A549 (cell line): Measurements from ENCODE around the gene KRT3. TPM values are rescaled to one million over a fixed set of nuclear protein-coding genes. Genes with fewer than 3 reads are reported as not detected.

Source experiments
- ATAC-seq, 2 experiments: fragments of 200-7000 bp in 1 of 2; fragments of >200 bp in 1 of 2; cut with Nextera tagmentation in 1 of 2; cut with Tn5 transposase in 1 of 2; 3 replicates each; pipeline versions ENCODE4 v1.8.0 to v1.9.1; 2018 to 2020; ENCODE audit warnings: mild to moderate bottlenecking in 1 of 2, moderate library complexity in 1 of 2
- CTCF ChIA-PET: fragments of 300-600 bp; sonication (Branson Sonifier 250); formaldehyde crosslinking; extraction: SDS; loops from one replicate; lab custom pipeline; 2021; ENCODE audit warnings: antibody characterized with exemption, inconsistent platforms; lab: Yijun Ruan, JAX
- POLR2A ChIA-PET: fragments of 350-600 bp; formaldehyde crosslinking; extraction: SDS; loops from one replicate; lab custom pipeline; 2021; ENCODE audit warnings: antibody characterized with exemption, inconsistent platforms; lab: Yijun Ruan, JAX
- DNase-seq, 2 experiments: peaks; one replicate each; pipeline versions ENCODE4 v3.0.0 to v3.0.0-alpha.2; 2011 to 2016; ENCODE audit warnings: low read depth in 1 of 2, low spot score in 1 of 2
- FAIRE-seq: peaks from 2 replicates; lab custom pipeline; 2011; peaks lifted over from hg19 to GRCh38; lab: Jason Lieb, UNC
- H3K27ac ChIP-seq, 2 experiments: fragments of >200 bp; sonication (Bioruptor Twin); formaldehyde crosslinking; 3 replicates each; pipeline ENCODE4 v1.5.1; 2016 to 2017
- H3K4me1 ChIP-seq: fragments of >200 bp; sonication (Bioruptor Twin); formaldehyde crosslinking; 3 replicates; pipeline ENCODE4 v1.6.1; 2016
- H3K4me2 ChIP-seq: fragments of >200 bp; sonication (Bioruptor Twin); formaldehyde crosslinking; 3 replicates; pipeline ENCODE4 v1.6.1; 2016
- H3K4me3 ChIP-seq: fragments of >200 bp; sonication (Bioruptor Twin); formaldehyde crosslinking; 3 replicates; pipeline ENCODE4 v1.5.1; 2016
- H3K9me3 ChIP-seq: fragments of >200 bp; sonication (Bioruptor Twin); formaldehyde crosslinking; 3 replicates; pipeline ENCODE4 v1.6.1; 2016
- CBX2 ChIP-seq: fragments of 200-600 bp; sonication (generic); IDR thresholded peaks from 2 replicates; pipeline ENCODE4 v1.6.1; 2016; ENCODE audit warnings: low read depth, mild to moderate bottlenecking, borderline replicate concordance
- CBX8 ChIP-seq: fragments of 200-600 bp; sonication (generic); IDR thresholded peaks from 2 replicates; pipeline ENCODE4 v1.6.1; 2016
- EHF ChIP-seq: fragments of 250-450 bp; sonication (Bioruptor Pico); IDR thresholded peaks from 2 replicates; pipeline ENCODE4 v1.5.0; 2020; ENCODE audit warnings: mild to moderate bottlenecking
- FOSL2 ChIP-seq, 2 experiments: fragments of 450-650 bp in 1 of 2; fragments of >200 bp in 1 of 2; sonication (Bioruptor Twin) in 1 of 2; formaldehyde crosslinking; IDR thresholded peaks; 2 replicates each; pipeline versions ENCODE4 v1.5.0 to v1.6.1; 2016 to 2020; ENCODE audit warnings: mild to moderate bottlenecking in 1 of 2, moderate library complexity in 1 of 2
- FOXS1 ChIP-seq: fragments of 250-450 bp; sonication (Bioruptor Pico); IDR thresholded peaks from 2 replicates; pipeline ENCODE4 v1.5.0; 2020; ENCODE audit warnings: mild to moderate bottlenecking, moderate library complexity
- HOXA7 ChIP-seq: fragments of 250-450 bp; sonication (Bioruptor Pico); IDR thresholded peaks from 2 replicates; pipeline ENCODE4 v1.5.0; 2020; ENCODE audit warnings: mild to moderate bottlenecking, moderate library complexity
- HOXB5 ChIP-seq: fragments of 250-450 bp; sonication (Bioruptor Pico); IDR thresholded peaks from 2 replicates; pipeline ENCODE4 v1.5.0; 2020; ENCODE audit warnings: mild to moderate bottlenecking, moderate library complexity
- JUN ChIP-seq, 2 experiments: fragments of >200 bp; sonication (Bioruptor Twin); formaldehyde crosslinking; IDR thresholded peaks; 2 replicates in 1 of 2; 3 replicates in 1 of 2; pipeline ENCODE4 v1.6.1; 2016 to 2017
- KDM1A ChIP-seq: fragments of 200-600 bp; sonication (generic); IDR thresholded peaks from 2 replicates; pipeline ENCODE4 v1.6.1; 2016; ENCODE audit warnings: low read depth, mild to moderate bottlenecking
- NFE2L2 ChIP-seq: fragments of 150-350 bp; conservative IDR thresholded peaks from 2 replicates; pipeline ENCODE4 v1.6.1; 2014; ENCODE audit warnings: low read length
- NPAS2 ChIP-seq: fragments of 250-450 bp; sonication (Bioruptor Pico); IDR thresholded peaks from 2 replicates; pipeline ENCODE4 v1.8.0; 2022; ENCODE audit warnings: mild to moderate bottlenecking, moderate library complexity, borderline replicate concordance
- NR3C1 ChIP-seq: fragments of >200 bp; sonication (Bioruptor Twin); formaldehyde crosslinking; IDR thresholded peaks from 3 replicates; pipeline ENCODE4 v1.6.1; 2017
- PHF8 ChIP-seq: fragments of 200-600 bp; sonication (generic); IDR thresholded peaks from 2 replicates; pipeline ENCODE4 v1.6.1; 2016; ENCODE audit warnings: low read depth, mild to moderate bottlenecking, antibody characterized with exemption, moderate library complexity, borderline replicate concordance
- POLR2A ChIP-seq: IDR thresholded peaks from 2 replicates; pipeline ENCODE4 v1.6.1; 2012; ENCODE audit warnings: mild to moderate bottlenecking, low read length
- RAD21 ChIP-seq, 2 experiments: fragments of >200 bp in 1 of 2; sonication (Bioruptor Twin) in 1 of 2; formaldehyde crosslinking in 1 of 2; IDR thresholded peaks in 1 of 2; conservative IDR thresholded peaks in 1 of 2; 2 replicates in 1 of 2; 3 replicates in 1 of 2; pipeline ENCODE4 v1.6.1; 2012 to 2018; ENCODE audit warnings: inconsistent platforms in 1 of 2
- RARB ChIP-seq: fragments of 250-450 bp; sonication (Bioruptor Pico); IDR thresholded peaks from 2 replicates; pipeline ENCODE4 v1.8.0; 2021; ENCODE audit warnings: mild to moderate bottlenecking, moderate library complexity
- RFX5 ChIP-seq: fragments of 450-650 bp; IDR thresholded peaks from 2 replicates; pipeline ENCODE4 v1.7.1; 2014; ENCODE audit warnings: antibody characterized with exemption, mild to moderate bottlenecking, moderate library complexity
- TFCP2L1 ChIP-seq: fragments of 250-450 bp; sonication (Bioruptor Pico); IDR thresholded peaks from 2 replicates; pipeline ENCODE4 v1.5.0; 2021; ENCODE audit warnings: mild to moderate bottlenecking
- TP53 ChIP-seq: fragments of 250-450 bp; sonication (Bioruptor Pico); IDR thresholded peaks from 2 replicates; pipeline ENCODE4 v1.5.0; 2021; ENCODE audit warnings: mild to moderate bottlenecking, moderate library complexity
- ZC3H11A ChIP-seq: fragments of 450-650 bp; IDR thresholded peaks from 2 replicates; pipeline ENCODE4 v1.6.1; 2014; ENCODE audit warnings: antibody characterized with exemption, mild to moderate bottlenecking
- ZSCAN20 ChIP-seq: fragments of 250-450 bp; sonication (Bioruptor Pico); IDR thresholded peaks from 2 replicates; pipeline ENCODE4 v1.8.0; 2022; ENCODE audit warnings: mild to moderate bottlenecking, moderate library complexity
- WGBS: methylation state at CpG from one replicate; pipeline ENCODE4 v1.1.6; 2017; ENCODE audit errors: missing lambda C conversion rate; 5-methylcytosine and 5-hydroxymethylcytosine counted together
- polyA plus RNA-seq, 4 experiments: library from polyadenylated mRNA; depleted of rRNA in 3 of 4; stranded (reverse); fragments of >200 nt; fragmentation: RNase III in 1 of 4; extraction: RNeasy Plus Mini Kit Qiagen cat#74134 plus additional on column Dnase treatment in 1 of 4; gene quantifications; 2 replicates in 3 of 4; 3 replicates in 1 of 4; pipeline ENCODE4 v1.2.3, GENCODE V29; 2011 to 2017
- TF ChIP-seq, protein P1 (sequence below): fragments of 150-350 bp; IDR thresholded peaks from 2 replicates; pipeline ENCODE4 v1.6.1; 2014; ENCODE audit warnings: low read depth, mild to moderate bottlenecking, low read length
- TF ChIP-seq, protein P2 (sequence below): IDR thresholded peaks from 2 replicates; pipeline ENCODE4 v1.6.1; 2012
- TF ChIP-seq, protein P3 (sequence below): fragments of >200 bp; sonication (Bioruptor Twin); formaldehyde crosslinking; IDR thresholded peaks from 3 replicates; pipeline ENCODE4 v1.5.1; 2016
- TF ChIP-seq, protein P4 (sequence below): IDR thresholded peaks from 2 replicates; pipeline ENCODE4 v1.6.1; 2012; ENCODE audit warnings: low read depth, borderline replicate concordance

KRT3 gene
- polyA plus RNA-seq, 2 of the 4 experiments (the other 2 are of a cell fraction) = 0.04 to 0.06 TPM

DNA sequence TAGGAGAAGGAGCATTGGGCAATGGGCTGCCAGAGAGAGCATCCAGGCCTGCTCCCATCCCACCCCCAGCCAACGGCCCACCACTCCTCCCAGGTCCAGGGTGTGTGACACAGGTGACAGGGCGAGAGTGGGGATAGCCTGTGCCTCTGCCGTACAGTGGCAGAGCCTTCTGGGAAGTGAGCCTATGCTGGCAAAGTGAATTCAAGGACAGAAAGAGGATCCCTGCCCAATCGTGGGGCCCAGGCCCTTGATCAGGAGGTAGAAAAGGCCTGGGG lies 38.7 kb upstream of the KRT3 start:
- TF ChIP-seq KDM1A (no peak), TP53 (no peak), NR3C1 (no peak), HOXA7 (CRISPR knock-in tag) (no peak), RFX5 (no peak), EHF (no peak), JUN (IDR thresholded peaks at IDR 0.05) (no peak), RAD21 (conservative IDR thresholded peaks at IDR 0.05 in 1 of 2, IDR thresholded peaks at IDR 0.05 in 1 of 2) (no peak), RARB (CRISPR knock-in tag) (no peak)
- TF ChIP-seq, protein P1, sequence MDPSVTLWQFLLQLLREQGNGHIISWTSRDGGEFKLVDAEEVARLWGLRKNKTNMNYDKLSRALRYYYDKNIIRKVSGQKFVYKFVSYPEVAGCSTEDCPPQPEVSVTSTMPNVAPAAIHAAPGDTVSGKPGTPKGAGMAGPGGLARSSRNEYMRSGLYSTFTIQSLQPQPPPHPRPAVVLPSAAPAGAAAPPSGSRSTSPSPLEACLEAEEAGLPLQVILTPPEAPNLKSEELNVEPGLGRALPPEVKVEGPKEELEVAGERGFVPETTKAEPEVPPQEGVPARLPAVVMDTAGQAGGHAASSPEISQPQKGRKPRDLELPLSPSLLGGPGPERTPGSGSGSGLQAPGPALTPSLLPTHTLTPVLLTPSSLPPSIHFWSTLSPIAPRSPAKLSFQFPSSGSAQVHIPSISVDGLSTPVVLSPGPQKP = no peak
- TF ChIP-seq, protein P2, sequence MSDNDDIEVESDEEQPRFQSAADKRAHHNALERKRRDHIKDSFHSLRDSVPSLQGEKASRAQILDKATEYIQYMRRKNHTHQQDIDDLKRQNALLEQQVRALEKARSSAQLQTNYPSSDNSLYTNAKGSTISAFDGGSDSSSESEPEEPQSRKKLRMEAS = no peak
- TF ChIP-seq, protein P3, sequence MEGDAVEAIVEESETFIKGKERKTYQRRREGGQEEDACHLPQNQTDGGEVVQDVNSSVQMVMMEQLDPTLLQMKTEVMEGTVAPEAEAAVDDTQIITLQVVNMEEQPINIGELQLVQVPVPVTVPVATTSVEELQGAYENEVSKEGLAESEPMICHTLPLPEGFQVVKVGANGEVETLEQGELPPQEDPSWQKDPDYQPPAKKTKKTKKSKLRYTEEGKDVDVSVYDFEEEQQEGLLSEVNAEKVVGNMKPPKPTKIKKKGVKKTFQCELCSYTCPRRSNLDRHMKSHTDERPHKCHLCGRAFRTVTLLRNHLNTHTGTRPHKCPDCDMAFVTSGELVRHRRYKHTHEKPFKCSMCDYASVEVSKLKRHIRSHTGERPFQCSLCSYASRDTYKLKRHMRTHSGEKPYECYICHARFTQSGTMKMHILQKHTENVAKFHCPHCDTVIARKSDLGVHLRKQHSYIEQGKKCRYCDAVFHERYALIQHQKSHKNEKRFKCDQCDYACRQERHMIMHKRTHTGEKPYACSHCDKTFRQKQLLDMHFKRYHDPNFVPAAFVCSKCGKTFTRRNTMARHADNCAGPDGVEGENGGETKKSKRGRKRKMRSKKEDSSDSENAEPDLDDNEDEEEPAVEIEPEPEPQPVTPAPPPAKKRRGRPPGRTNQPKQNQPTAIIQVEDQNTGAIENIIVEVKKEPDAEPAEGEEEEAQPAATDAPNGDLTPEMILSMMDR = no peak
- Histone ChIP-seq H3K4me1 (peaks cover 13% of the 10 kb centered on the region; the same call in 2 of the 3 replicates), H3K4me2 (no peak overlapping the region), H3K4me3 (no peak overlapping the region), H3K27ac (0 out of 6 replicates have a peak overlapping the region, but pooled peaks of 1 of the 2 experiments have one; percentile 19), H3K9me3 (no peaks in the 10 kb centered on the region)
- DNase-seq (no peak), FAIRE-seq (no peak), ATAC-seq (no peak)
- POLR2A ChIA-PET = no interaction called here
- 51% methylated on average over 4 of the region's 4 CpGs for WGBS
- CTCF ChIA-PET = interaction anchor here (1.2 to 1.9 kb wide), 3 partner anchors 13 to 31 kb away, joined by 3 to 7 read pairs (median 5); no protein-coding TSS in a partner anchor

DNA sequence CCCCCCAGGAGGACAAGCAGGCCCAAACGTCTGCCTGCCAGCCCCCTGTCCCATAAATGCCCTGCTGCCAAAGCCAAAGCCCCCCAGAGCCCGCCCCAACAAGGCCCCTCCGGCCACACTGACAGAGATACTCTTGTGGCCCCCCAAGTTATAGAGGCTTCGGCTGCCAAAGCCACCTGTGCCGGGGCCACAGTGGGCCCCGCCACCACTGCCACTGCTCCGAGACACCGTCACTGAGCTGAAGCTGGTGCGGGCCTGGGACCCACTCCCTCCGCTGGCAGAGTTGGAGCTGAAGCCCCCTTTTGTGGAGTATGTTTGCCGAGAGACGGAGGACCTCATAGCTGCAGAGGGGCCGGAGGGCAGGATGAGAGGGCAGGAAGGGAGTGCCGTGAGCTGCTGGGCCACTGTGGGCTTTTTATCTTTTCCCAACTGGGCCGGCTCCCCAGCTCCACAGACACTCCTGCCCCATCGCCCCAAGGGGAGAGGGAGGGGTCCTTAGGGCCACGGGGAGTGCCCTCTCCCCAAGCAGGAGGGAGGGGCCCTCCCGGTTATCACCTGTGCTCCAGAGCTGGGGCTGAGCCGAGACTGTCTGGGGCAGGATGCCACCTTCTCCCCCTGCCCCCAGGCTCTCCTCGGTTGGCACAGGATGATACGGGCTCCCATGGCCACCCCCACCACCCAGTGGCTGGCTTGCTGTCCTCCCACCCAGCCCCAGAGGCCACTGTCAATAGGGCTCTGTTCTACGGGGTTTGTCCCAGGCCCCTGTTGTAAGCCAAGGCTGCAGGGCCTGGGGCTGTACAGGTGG lies 38.2 kb upstream of the KRT3 start, which contains the start of gene KRT79:
TSS of gene KRT79 (minus strand) at position 390 of the 805 bp plus-strand sequence. CDS start at position 339, 51 bp downstream.
- Histone ChIP-seq H3K9me3 (no peaks in the 10 kb centered on the region), H3K4me2 (no peak within 1 kb of the TSS), H3K27ac (0 out of 6 replicates have a peak within 1 kb of the TSS, but pooled peaks of 1 of the 2 experiments have one; percentile 19), H3K4me1 (peaks cover 13% of the 10 kb centered on the region; the same call in 2 of the 3 replicates), H3K4me3 (no peak within 1 kb of the TSS)
- TF ChIP-seq NFE2L2 = no peak
- no peak for TF ChIP-seq CBX8
- no peak for TF ChIP-seq NR3C1
- TF ChIP-seq, protein P3 = no peak
- no peak for TF ChIP-seq FOSL2 (IDR thresholded peaks at IDR 0.05)
- TF ChIP-seq FOSL2 (CRISPR knock-in tag; IDR thresholded peaks at IDR 0.05) = no peak
- no peak for TF ChIP-seq TFCP2L1 (CRISPR knock-in tag)
- TF ChIP-seq JUN (IDR thresholded peaks at IDR 0.05) = no peak
- no peak for TF ChIP-seq HOXB5 (CRISPR knock-in tag)
- TF ChIP-seq PHF8 = no peak
- TF ChIP-seq ZSCAN20 (CRISPR knock-in tag) = no peak
- TF ChIP-seq TP53 = no peak
- TF ChIP-seq, protein P1 = no peak
- no peak for TF ChIP-seq NPAS2 (CRISPR knock-in tag)
- TF ChIP-seq ZC3H11A = no peak
- TF ChIP-seq FOXS1 (CRISPR knock-in tag) = no peak
- TF ChIP-seq CBX2 = no peak
- no peak for TF ChIP-seq POLR2A
- TF ChIP-seq, protein P4, sequence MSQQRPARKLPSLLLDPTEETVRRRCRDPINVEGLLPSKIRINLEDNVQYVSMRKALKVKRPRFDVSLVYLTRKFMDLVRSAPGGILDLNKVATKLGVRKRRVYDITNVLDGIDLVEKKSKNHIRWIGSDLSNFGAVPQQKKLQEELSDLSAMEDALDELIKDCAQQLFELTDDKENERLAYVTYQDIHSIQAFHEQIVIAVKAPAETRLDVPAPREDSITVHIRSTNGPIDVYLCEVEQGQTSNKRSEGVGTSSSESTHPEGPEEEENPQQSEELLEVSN = no peak
- POLR2A ChIA-PET = no interaction called here
- WGBS = 85% methylated on average over 18 of the region's 22 CpGs
- ATAC-seq (no peak), FAIRE-seq (no peak), DNase-seq (no peak)
- CTCF ChIA-PET = interaction anchor here (1.2 to 1.9 kb wide), 2 partner anchors 13 to 32 kb away, joined by 5 to 7 read pairs; no protein-coding TSS in a partner anchor
